Measurements from ENCODE around the gene SNX32. TPM values are rescaled to one million over a fixed set of nuclear protein-coding genes. Genes with fewer than 3 reads are reported as not detected.

SNX32 gene
- total and polyA plus RNA-seq, 2 of the 13 experiments (the other 11 are each of a cell fraction or from before 2014, with no cell fraction given), result 0.09 to 0.34 TPM

DNA sequence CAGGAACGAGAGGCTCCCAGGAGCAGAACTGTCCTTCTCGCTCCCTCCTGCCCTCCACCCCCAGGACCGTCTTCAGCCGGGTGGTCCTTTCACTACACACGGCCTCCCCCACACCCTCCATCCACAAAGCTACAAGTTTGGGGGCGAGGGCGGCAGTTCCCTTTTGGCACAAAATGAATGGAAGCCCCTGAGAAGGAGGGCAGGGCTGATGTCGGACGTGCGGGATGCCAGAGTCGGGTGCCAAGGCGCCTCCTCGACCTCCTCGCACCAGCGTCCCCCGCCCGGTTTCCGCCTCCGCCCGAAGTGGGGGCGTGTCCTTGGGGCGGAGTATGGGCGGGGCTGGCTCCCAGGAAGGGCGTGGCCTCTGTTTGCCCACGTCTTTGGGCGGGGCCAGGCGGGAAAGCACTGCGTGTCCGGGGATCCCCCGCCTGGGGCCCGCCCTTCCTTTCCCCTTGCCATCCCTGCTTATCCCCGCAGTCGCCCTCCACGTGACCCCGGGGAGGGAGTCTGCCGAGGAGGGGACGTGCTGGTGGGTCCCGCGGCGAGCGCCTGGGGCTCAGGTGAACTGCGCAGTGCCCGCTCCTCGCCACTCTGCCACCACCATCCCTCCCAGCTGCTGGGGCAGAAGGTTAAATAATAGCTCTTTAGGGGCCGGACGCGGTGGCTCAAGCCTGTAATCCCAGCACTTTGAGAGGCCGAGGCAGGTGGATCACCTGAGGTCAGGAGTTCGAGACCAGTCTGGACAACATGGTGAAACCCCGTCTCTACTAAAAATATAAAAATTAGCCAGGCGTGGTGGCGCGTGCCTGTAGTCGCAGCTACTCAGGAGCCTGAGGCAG lies 39.8 kb downstream of the SNX32 start (continued):
- TF ChIP-seq SCMH1 (CRISPR knock-in tag; IDR thresholded peaks at IDR 0.05; ENCODE audit: borderline replicate concordance), result no peak
- no peak for TF ChIP-seq ZNF737 (CRISPR knock-in tag; IDR thresholded peaks at IDR 0.05; ENCODE audit: borderline replicate concordance)
- TF ChIP-seq, protein P1, sequence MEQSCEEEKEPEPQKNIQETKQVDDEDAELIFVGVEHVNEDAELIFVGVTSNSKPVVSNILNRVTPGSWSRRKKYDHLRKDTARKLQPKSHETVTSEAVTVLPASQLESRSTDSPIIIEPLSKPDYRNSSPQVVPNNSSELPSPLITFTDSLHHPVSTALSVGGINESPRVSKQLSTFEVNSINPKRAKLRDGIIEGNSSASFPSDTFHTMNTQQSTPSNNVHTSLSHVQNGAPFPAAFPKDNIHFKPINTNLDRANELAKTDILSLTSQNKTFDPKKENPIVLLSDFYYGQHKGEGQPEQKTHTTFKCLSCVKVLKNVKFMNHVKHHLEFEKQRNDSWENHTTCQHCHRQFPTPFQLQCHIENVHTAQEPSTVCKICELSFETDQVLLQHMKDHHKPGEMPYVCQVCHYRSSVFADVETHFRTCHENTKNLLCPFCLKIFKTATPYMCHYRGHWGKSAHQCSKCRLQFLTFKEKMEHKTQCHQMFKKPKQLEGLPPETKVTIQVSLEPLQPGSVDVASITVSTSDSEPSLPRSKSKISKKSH (CRISPR knock-in tag; IDR thresholded peaks at IDR 0.05; ENCODE audit: borderline replicate concordance), result peak; percentile 87
- no peak for TF ChIP-seq NFRKB (IDR thresholded peaks at IDR 0.05)
- peak; percentile 63; the same call in 1 of the 2 replicates for TF ChIP-seq ZNF224 (CRISPR knock-in tag; IDR thresholded peaks at IDR 0.05)
- TF ChIP-seq PCBP2 (optimal IDR thresholded peaks at IDR 0.05; ENCODE audit: low read depth, low read length, poor library complexity, severe bottlenecking), result no peak
- TF ChIP-seq, protein P2, sequence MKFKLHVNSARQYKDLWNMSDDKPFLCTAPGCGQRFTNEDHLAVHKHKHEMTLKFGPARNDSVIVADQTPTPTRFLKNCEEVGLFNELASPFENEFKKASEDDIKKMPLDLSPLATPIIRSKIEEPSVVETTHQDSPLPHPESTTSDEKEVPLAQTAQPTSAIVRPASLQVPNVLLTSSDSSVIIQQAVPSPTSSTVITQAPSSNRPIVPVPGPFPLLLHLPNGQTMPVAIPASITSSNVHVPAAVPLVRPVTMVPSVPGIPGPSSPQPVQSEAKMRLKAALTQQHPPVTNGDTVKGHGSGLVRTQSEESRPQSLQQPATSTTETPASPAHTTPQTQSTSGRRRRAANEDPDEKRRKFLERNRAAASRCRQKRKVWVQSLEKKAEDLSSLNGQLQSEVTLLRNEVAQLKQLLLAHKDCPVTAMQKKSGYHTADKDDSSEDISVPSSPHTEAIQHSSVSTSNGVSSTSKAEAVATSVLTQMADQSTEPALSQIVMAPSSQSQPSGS (CRISPR knock-in tag; IDR thresholded peaks at IDR 0.05), result 0 out of 2 replicates have a peak, but pooled peaks have one; percentile 13
- TF ChIP-seq, protein P3, sequence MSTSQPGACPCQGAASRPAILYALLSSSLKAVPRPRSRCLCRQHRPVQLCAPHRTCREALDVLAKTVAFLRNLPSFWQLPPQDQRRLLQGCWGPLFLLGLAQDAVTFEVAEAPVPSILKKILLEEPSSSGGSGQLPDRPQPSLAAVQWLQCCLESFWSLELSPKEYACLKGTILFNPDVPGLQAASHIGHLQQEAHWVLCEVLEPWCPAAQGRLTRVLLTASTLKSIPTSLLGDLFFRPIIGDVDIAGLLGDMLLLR (CRISPR knock-in tag; IDR thresholded peaks at IDR 0.05), result 0 out of 2 replicates have a peak, but pooled peaks have one; percentile 40
- no peak for TF ChIP-seq DPF2 (CRISPR knock-in tag; IDR thresholded peaks at IDR 0.05; ENCODE audit: borderline replicate concordance, low read depth)
- peak; percentile 74 for TF ChIP-seq TBX2 (CRISPR knock-in tag; IDR thresholded peaks at IDR 0.05; ENCODE audit: borderline replicate concordance)
- TF ChIP-seq, protein P4, sequence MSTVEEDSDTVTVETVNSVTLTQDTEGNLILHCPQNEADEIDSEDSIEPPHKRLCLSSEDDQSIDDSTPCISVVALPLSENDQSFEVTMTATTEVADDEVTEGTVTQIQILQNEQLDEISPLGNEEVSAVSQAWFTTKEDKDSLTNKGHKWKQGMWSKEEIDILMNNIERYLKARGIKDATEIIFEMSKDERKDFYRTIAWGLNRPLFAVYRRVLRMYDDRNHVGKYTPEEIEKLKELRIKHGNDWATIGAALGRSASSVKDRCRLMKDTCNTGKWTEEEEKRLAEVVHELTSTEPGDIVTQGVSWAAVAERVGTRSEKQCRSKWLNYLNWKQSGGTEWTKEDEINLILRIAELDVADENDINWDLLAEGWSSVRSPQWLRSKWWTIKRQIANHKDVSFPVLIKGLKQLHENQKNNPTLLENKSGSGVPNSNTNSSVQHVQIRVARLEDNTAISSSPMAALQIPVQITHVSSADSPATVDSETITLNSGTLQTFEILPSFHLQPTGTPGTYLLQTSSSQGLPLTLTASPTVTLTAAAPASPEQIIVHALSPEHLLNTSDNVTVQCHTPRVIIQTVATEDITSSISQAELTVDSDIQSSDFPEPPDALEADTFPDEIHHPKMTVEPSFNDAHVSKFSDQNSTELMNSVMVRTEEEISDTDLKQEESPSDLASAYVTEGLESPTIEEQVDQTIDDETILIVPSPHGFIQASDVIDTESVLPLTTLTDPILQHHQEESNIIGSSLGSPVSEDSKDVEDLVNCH (CRISPR knock-in tag; IDR thresholded peaks at IDR 0.05), result no peak
- TF ChIP-seq ZNF776 (CRISPR knock-in tag; IDR thresholded peaks at IDR 0.05), result peak; percentile 56; the same call in 1 of the 2 replicates
- TF ChIP-seq, protein P5, sequence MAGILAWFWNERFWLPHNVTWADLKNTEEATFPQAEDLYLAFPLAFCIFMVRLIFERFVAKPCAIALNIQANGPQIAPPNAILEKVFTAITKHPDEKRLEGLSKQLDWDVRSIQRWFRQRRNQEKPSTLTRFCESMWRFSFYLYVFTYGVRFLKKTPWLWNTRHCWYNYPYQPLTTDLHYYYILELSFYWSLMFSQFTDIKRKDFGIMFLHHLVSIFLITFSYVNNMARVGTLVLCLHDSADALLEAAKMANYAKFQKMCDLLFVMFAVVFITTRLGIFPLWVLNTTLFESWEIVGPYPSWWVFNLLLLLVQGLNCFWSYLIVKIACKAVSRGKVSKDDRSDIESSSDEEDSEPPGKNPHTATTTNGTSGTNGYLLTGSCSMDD (CRISPR knock-in tag; IDR thresholded peaks at IDR 0.05), result no peak
- no peak; the same call in 1 of the 2 replicates for TF ChIP-seq NFKB2 (CRISPR knock-in tag; IDR thresholded peaks at IDR 0.05; ENCODE audit: borderline replicate concordance)
- no peak; the same call in 1 of the 2 replicates for TF ChIP-seq AKAP8 (CRISPR knock-in tag; IDR thresholded peaks at IDR 0.05)
- TF ChIP-seq PRPF4 (IDR thresholded peaks at IDR 0.05; ENCODE audit: low read depth, low read length, poor library complexity, severe bottlenecking), result no peak
- TF ChIP-seq MXI1 (IDR thresholded peaks at IDR 0.05; ENCODE audit: borderline replicate concordance, low read depth, low read length), result peak; percentile 78; the same call in 1 of the 3 replicates
- peak; percentile 99 for TF ChIP-seq SP4 (CRISPR knock-in tag; IDR thresholded peaks at IDR 0.05)
- TF ChIP-seq, protein P6, sequence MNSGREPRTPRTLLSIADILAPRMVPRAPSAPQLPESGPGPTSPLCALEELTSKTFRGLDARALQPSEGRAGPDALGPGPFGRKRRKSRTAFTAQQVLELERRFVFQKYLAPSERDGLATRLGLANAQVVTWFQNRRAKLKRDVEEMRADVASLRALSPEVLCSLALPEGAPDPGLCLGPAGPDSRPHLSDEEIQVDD (CRISPR knock-in tag; IDR thresholded peaks at IDR 0.05; ENCODE audit: borderline replicate concordance), result 0 out of 2 replicates have a peak, but pooled peaks have one; percentile 9
- no peak for TF ChIP-seq SSRP1 (CRISPR knock-in tag; IDR thresholded peaks at IDR 0.05)
- no peak for TF ChIP-seq KDM4B (CRISPR knock-in tag; IDR thresholded peaks at IDR 0.05)
- no peak for TF ChIP-seq ZNF256 (CRISPR knock-in tag; conservative IDR thresholded peaks at IDR 0.05)
